Measurements from ENCODE around the gene ARHGEF10L.

The ARHGEF10L gene

GRCh38 chr1:17697458-17697857 lies 158.0 kb downstream of the ARHGEF10L start:
- Histone ChIP-seq H3K36me3 (peaks cover 52 to 63% (median 59%) of the 10 kb centered on the region in 3 donors), H3K27me3 (no peaks in the 10 kb centered on the region), H3K27ac (no peak overlapping the region), H3K9me3 (no peaks in the 10 kb centered on the region), H3K4me1 (peaks cover 0 to 3% (median 0%) of the 10 kb centered on the region in 4 donors), H3K4me3 (no peak overlapping the region)
- no peak for DNase-seq
- TF ChIP-seq, protein P1, sequence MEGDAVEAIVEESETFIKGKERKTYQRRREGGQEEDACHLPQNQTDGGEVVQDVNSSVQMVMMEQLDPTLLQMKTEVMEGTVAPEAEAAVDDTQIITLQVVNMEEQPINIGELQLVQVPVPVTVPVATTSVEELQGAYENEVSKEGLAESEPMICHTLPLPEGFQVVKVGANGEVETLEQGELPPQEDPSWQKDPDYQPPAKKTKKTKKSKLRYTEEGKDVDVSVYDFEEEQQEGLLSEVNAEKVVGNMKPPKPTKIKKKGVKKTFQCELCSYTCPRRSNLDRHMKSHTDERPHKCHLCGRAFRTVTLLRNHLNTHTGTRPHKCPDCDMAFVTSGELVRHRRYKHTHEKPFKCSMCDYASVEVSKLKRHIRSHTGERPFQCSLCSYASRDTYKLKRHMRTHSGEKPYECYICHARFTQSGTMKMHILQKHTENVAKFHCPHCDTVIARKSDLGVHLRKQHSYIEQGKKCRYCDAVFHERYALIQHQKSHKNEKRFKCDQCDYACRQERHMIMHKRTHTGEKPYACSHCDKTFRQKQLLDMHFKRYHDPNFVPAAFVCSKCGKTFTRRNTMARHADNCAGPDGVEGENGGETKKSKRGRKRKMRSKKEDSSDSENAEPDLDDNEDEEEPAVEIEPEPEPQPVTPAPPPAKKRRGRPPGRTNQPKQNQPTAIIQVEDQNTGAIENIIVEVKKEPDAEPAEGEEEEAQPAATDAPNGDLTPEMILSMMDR (IDR thresholded peaks at IDR 0.05): no peak
- intact Hi-C loops (cut with DNase I; ENCODE audit: low total_unique reads): loop anchor here (10.0 kb wide), 1 partner anchor 1507 kb away; no protein-coding TSS in a partner anchor

DNA sequence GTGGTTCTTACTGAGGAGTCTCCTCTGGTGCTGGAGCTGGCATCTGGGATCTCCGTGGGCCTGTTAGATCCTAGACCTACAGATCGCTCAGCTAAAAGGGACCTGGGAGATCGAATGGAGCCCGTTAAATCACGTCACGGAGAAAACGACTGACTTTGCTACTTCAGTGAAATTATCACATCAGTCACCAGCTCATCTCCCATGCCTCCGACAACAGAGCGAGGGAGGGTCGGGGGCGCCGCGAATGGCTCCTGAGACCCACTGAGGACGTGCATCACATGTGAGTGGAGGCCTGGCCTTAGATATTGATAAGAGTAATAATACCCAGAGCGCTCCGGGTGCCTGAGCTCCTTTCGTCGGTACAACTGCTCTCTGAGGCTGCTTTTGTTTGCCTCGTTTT lies 160.1 kb downstream of the ARHGEF10L start:
- Histone ChIP-seq H3K9me3 (no peaks in the 10 kb centered on the region), H3K27ac (no peak overlapping the region), H3K4me3 (no peak overlapping the region), H3K27me3 (no peaks in the 10 kb centered on the region), H3K4me1 (peaks cover 0 to 3% (median 0%) of the 10 kb centered on the region in 4 donors), H3K36me3 (peaks cover 31 to 42% (median 38%) of the 10 kb centered on the region in 3 donors)
- no peak for DNase-seq
- intact Hi-C loops (cut with DNase I; ENCODE audit: low total_unique reads): loop anchor here (10.0 kb wide), 1 partner anchor 1505 kb away; no protein-coding TSS in a partner anchor
- TF ChIP-seq, protein P1 (IDR thresholded peaks at IDR 0.05): no peak

- H3K27me3 ChIP-seq: no peaks in the 10 kb centered on the region
- intact Hi-C loops (cut with DNase I; ENCODE audit: low total_unique reads): no loop called here
- DNase-seq: no peak
- TF ChIP-seq, protein P1 (IDR thresholded peaks at IDR 0.05): no peak
- H3K36me3 ChIP-seq: peaks cover 16 to 28% (median 22%) of the 10 kb centered on the region in 3 donors
- peaks cover 0 to 3% (median 0%) of the 10 kb centered on the region in 4 donors for H3K4me1 ChIP-seq
- H3K4me3 ChIP-seq: no peak overlapping the region
- H3K27ac ChIP-seq: no peak overlapping the region
- no peaks in the 10 kb centered on the region for H3K9me3 ChIP-seq
Measured at GRCh38 chr1:17700945-17701810, 161.7 kb downstream of the ARHGEF10L start.

- intact Hi-C loops (cut with DNase I; ENCODE audit: low total_unique reads): no loop called here
Measured at GRCh38 chr1:17704176-17704575, 164.7 kb downstream of the ARHGEF10L start.

GRCh38 chr1:17706445-17706844 lies 166.9 kb downstream of the ARHGEF10L start:
- DNase-seq: no peak

More at GRCh38 chr1:17704176-17704575, 164.7 kb downstream of the ARHGEF10L start:
- Histone ChIP-seq H3K27ac (no peak overlapping the region), H3K9me3 (no peaks in the 10 kb centered on the region), H3K27me3 (no peaks in the 10 kb centered on the region), H3K4me3 (no peak overlapping the region), H3K36me3 (no peaks in the 10 kb centered on the region), H3K4me1 (no peaks in the 10 kb centered on the region)
- TF ChIP-seq, protein P1 (IDR thresholded peaks at IDR 0.05): no peak
- no peak for DNase-seq

More at GRCh38 chr1:17706445-17706844, 166.9 kb downstream of the ARHGEF10L start:
- Histone ChIP-seq H3K36me3 (no peaks in the 10 kb centered on the region), H3K27me3 (no peaks in the 10 kb centered on the region), H3K27ac (no peak overlapping the region), H3K4me1 (no peaks in the 10 kb centered on the region), H3K9me3 (no peaks in the 10 kb centered on the region), H3K4me3 (no peak overlapping the region)
- intact Hi-C loops (cut with DNase I; ENCODE audit: low total_unique reads): no loop called here
- TF ChIP-seq, protein P1 (IDR thresholded peaks at IDR 0.05): no peak
